Ishikawa (cell line): ENCODE results near the gene IFIT5.

Source experiments
- CEBPB ChIP-seq: IDR thresholded peaks from 2 replicates; pipeline ENCODE4 v1.6.1; 2012
- CREB1 ChIP-seq: IDR thresholded peaks from 2 replicates; pipeline ENCODE4 v1.6.1; 2012; ENCODE audit warnings: low read depth
- EP300 ChIP-seq: IDR thresholded peaks from 2 replicates; pipeline ENCODE4 v1.6.1; 2012; ENCODE audit warnings: borderline replicate concordance
- MAX ChIP-seq: IDR thresholded peaks from 2 replicates; pipeline ENCODE4 v1.6.1; 2012
- RAD21 ChIP-seq: IDR thresholded peaks from 2 replicates; pipeline ENCODE4 v1.6.1; 2012; ENCODE audit warnings: low read depth
- REST ChIP-seq: IDR thresholded peaks from 2 replicates; pipeline ENCODE4 v1.6.1; 2012; ENCODE audit warnings: low read depth, mild to moderate bottlenecking
- TAF1 ChIP-seq: IDR thresholded peaks from 2 replicates; pipeline ENCODE4 v1.6.1; 2012; ENCODE audit warnings: low read depth, mild to moderate bottlenecking
- TCF12 ChIP-seq: IDR thresholded peaks from 2 replicates; pipeline ENCODE4 v1.6.1; 2012; ENCODE audit warnings: low read depth
- YY1 ChIP-seq: IDR thresholded peaks from 2 replicates; pipeline ENCODE4 v1.6.1; 2012; ENCODE audit warnings: low read depth
- TF ChIP-seq, protein P1 (sequence below): IDR thresholded peaks from 2 replicates; pipeline ENCODE4 v1.6.1; 2012

GRCh38 chr10:89404104-89405047 is 10.0 kb upstream of the IFIT5 start:
- TF ChIP-seq CEBPB (no peak), TCF12 (no peak), TAF1 (no peak), EP300 (no peak), YY1 (no peak), MAX (no peak), RAD21 (no peak), CREB1 (no peak), REST (no peak)
- TF ChIP-seq, protein P1, sequence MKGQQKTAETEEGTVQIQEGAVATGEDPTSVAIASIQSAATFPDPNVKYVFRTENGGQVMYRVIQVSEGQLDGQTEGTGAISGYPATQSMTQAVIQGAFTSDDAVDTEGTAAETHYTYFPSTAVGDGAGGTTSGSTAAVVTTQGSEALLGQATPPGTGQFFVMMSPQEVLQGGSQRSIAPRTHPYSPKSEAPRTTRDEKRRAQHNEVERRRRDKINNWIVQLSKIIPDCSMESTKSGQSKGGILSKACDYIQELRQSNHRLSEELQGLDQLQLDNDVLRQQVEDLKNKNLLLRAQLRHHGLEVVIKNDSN = no peak
